Ovary (tissue), 3 donors: ENCODE data around the gene SLC22A1.

ENCODE experiments used
- CTCF ChIP-seq, 3 donors: fragments of 450-650 bp in 2 of 3; fragments of 200-600 bp in 1 of 3; IDR thresholded peaks; one replicate each; pipeline versions ENCODE4 v1.5.1 to v1.8.0; 2016 to 2022; ENCODE audit warnings: antibody characterized with exemption in 3 of 3, mild to moderate bottlenecking in 1 of 3
- EP300 ChIP-seq: sonication (generic); formaldehyde crosslinking; IDR thresholded peaks from one replicate; pipeline ENCODE4 v1.6.1; 2017; ENCODE audit warnings: antibody characterized with exemption
- POLR2A ChIP-seq: fragments of 450-650 bp; IDR thresholded peaks from one replicate; pipeline ENCODE4 v1.6.1; 2017; ENCODE audit warnings: antibody characterized with exemption, mild to moderate bottlenecking, moderate library complexity
- donor health status: DM: no; HTN: no; CAD: no.

GRCh38 chr6:160122744-160123143 is 1.1 kb downstream of the SLC22A1 start:
- TF ChIP-seq CTCF (IDR thresholded peaks at IDR 0.05) = no peak
- TF ChIP-seq POLR2A = no peak
- no peak for TF ChIP-seq EP300
